ES-I3 (cell line): ENCODE data around the gene CYBA.
"Not testable (repeated sequence)": the region's sequence is repeated elsewhere in the genome, so short reads cannot be mapped to it uniquely, and the experiment has no call there.

Experiments
- H3K36me3 ChIP-seq: 2 replicates; pipeline ENCODE4 v1.6.1; 2013; ENCODE audit warnings: mild to moderate bottlenecking, low read length, control low read depth, moderate library complexity; ENCODE audit not compliant: insufficient read depth
- H3K4me1 ChIP-seq: 2 replicates; pipeline ENCODE4 v1.6.1; 2013; ENCODE audit warnings: mild to moderate bottlenecking, control low read depth, low read length; ENCODE audit not compliant: insufficient read depth
- H3K9ac ChIP-seq: 2 replicates; pipeline ENCODE4 v1.6.1; 2013; ENCODE audit warnings: low read depth, mild to moderate bottlenecking, low read length, moderate library complexity
- H3K9me3 ChIP-seq: 2 replicates; pipeline ENCODE4 v1.6.1; 2013; ENCODE audit warnings: mild to moderate bottlenecking, low read length, moderate library complexity; ENCODE audit not compliant: control insufficient read depth, insufficient read depth

The CYBA gene

DNA sequence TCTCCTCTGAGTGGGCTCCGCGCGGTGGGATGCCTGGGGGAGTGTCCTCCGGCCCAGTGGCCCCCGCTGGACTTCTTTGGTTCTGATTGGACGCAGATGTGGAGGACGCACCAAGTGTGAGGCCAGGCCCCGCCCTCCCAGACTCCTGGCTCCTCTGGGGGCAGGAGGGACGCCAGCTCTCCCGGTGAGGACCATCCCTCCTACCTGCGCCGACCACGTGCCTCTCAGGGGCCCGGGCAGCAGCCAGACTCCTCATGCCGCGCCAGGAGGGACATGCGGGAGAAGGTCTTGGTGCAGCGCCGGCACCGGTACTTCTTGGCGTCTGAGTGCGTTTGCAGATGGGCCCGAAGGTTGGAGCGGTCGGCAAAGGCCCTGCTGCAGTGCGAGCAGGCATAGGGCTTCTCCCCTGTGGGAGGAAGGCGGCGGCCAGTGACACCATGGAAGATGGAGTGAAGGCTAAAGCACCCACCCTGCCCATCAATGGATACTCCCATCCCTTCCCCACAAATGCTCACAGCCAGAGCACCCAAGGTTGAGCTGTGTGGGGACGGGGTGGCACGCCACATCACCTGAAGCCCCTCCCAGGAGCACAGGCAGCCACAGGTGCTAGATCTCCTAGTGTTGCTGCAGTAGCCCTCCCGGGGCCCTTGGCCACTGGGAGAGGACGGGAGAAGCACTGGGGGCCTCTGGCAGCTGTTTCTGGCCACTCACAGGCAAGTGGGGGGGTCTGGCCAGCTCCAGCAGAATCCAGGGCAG lies 27.5 kb upstream of the CYBA start:
- H3K36me3 ChIP-seq: no peaks in the 10 kb centered on the region
- H3K4me1 ChIP-seq: no peaks in the 10 kb centered on the region
- no peaks in the 10 kb centered on the region for H3K9me3 ChIP-seq
- no peak overlapping the region for H3K9ac ChIP-seq

GRCh38 chr16:88677721-88678120 lies 26.9 kb upstream of the CYBA start:
- no peak overlapping the region for H3K9ac ChIP-seq
- no peaks in the 10 kb centered on the region for H3K36me3 ChIP-seq
- H3K4me1 ChIP-seq: no peaks in the 10 kb centered on the region; the same call in 1 of the 2 replicates
- H3K9me3 ChIP-seq: no peaks in the 10 kb centered on the region

- Histone ChIP-seq H3K9ac (no peak overlapping the region), H3K36me3 (no peaks in the 10 kb centered on the region), H3K4me1 (no peaks in the 10 kb centered on the region; the same call in 1 of the 2 replicates), H3K9me3 (no peaks in the 10 kb centered on the region)
Observed at GRCh38 chr16:88676502-88677242, 25.8 kb upstream of the CYBA start.

DNA sequence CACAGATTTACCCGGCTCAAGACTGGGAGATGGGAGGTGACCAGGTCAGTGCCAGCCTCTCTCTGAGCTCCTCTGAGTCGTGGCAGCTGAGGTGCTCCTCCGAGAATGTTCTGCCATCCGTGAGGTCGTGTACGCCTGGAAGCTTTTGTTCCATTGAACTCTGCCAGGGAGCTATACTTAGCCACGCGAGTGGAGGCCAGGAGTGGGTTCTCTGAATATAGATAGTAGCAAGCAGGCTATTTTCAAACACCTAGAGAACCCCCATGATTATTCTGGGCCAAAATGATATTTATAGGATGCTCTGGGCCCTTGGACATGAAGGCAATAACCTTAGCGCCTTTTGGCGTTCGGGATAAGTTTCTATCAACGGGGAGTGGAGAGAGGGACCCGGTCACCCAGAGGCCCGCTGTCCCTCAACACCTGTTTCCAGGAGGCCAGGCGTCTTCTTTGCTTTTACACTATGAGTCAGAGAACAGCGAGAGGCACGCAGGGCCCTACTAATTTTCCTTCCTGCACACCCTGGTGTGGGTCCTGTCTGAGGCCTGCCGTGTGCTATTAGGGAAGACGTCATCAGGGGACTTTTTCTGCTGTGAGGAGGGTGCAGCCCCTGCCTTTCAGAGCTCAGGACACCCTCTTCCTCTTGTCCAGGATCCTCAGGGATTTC lies 23.0 kb upstream of the CYBA start:
- Histone ChIP-seq H3K4me1 (no peaks in the 10 kb centered on the region; the same call in 1 of the 2 replicates), H3K9ac (no peak overlapping the region), H3K36me3 (no peaks in the 10 kb centered on the region), H3K9me3 (no peaks in the 10 kb centered on the region)

GRCh38 chr16:88672776-88673175 lies 21.9 kb upstream of the CYBA start:
- Histone ChIP-seq H3K9ac (no peak overlapping the region), H3K4me1 (no peaks in the 10 kb centered on the region; the same call in 1 of the 2 replicates), H3K36me3 (no peaks in the 10 kb centered on the region), H3K9me3 (no peaks in the 10 kb centered on the region)

DNA sequence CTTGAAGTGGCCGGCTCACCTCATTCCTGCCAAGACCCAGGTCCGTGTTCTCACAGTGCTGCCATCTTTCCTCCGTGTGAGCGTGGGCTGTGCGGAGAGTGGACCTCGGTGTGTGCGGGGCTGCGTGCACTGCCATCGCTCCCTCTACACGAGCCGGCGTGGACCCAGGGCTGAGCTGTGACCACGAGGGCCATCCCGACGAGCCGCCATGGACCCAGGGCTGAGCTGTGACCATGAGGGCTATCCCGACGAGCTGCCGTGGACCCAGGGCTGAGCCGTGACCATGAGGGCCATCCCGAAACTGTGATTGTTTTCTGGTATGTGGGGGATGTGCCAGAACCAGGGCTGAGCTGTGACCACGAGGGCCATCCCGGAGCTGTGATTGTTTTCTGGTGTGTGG lies 21.0 kb upstream of the CYBA start:
- no peaks in the 10 kb centered on the region; the same call in 1 of the 2 replicates for H3K4me1 ChIP-seq

GRCh38 chr16:88669980-88670379 lies 19.1 kb upstream of the CYBA start:
- Histone ChIP-seq H3K4me1 (no peaks in the 10 kb centered on the region; the same call in 1 of the 2 replicates), H3K9me3 (no peaks in the 10 kb centered on the region), H3K9ac (no peak overlapping the region)

More for the DNA sequence above, 21.0 kb upstream of the CYBA start:
- no peak overlapping the region for H3K9ac ChIP-seq
- H3K36me3 ChIP-seq: no peaks in the 10 kb centered on the region
- H3K9me3 ChIP-seq: no peaks in the 10 kb centered on the region

DNA sequence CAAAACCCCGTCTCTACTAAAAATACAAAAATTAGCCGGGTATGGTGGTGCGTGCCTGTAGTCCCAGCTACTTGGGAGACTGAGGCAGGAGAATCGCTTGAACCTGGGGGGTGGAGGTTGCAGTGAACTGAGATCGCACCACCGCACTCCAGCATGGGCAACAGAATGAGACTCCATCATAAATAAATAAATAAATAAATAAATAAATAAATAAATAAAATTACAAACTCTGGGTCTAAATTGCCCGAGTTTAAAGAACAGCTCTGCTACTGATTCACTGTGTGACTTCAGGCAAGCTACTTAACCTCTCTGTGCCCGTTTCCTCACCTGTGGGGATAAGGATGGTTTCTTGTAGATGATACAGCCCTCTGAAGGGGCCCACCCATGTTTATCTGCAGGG lies 18.6 kb upstream of the CYBA start:
- H3K36me3 ChIP-seq, H3K9me3 ChIP-seq, H3K4me1 ChIP-seq, H3K9ac ChIP-seq: not testable (repeated sequence)

More at GRCh38 chr16:88669980-88670379, 19.1 kb upstream of the CYBA start:
- H3K36me3 ChIP-seq: no peaks in the 10 kb centered on the region

DNA sequence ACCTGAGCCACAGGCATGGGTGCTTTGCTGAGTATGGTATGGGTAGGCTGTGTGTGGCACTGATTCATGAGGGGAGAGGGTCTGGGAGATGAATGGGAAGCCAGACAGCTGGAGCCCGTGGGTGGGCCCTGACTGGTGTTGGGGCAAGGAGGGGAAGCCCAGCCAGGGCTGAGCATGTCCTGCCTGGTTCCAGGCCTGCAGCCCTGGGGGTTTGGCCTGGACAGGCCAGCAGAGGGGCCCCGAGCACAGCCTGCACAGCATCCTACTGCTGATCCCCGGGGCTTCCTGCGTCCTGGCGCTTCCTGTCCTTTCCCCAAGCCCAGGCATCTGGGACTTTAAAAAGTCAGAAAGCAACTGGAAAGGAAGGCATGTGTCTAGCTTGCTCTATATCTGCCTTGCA lies 16.6 kb upstream of the CYBA start:
- Histone ChIP-seq H3K36me3 (no peaks in the 10 kb centered on the region), H3K4me1 (no peaks in the 10 kb centered on the region), H3K9me3 (no peaks in the 10 kb centered on the region), H3K9ac (no peak overlapping the region)

- Histone ChIP-seq H3K36me3 (no peaks in the 10 kb centered on the region), H3K9ac (no peak overlapping the region), H3K4me1 (no peaks in the 10 kb centered on the region), H3K9me3 (no peaks in the 10 kb centered on the region)
Observed at GRCh38 chr16:88665570-88665969, 14.7 kb upstream of the CYBA start.

DNA sequence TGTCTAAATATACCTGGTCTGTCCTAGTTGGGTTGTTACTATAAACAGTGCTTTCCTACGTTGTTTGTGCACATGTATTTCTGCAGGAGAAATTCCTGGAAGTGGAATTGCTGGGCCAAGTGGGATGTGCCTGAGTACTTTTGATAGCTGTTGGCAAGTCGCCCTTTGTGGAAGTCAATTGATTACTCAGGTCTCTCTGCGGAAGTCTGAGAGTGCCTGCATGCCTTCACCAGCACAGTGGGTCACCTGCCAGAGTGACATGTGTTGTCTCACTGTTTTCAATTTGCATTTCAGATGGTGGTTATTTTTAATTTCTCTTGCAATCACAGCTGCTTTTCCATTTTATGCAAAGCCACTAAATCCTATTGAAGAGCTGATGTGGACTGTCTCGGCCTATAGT lies 14.3 kb upstream of the CYBA start:
- Histone ChIP-seq H3K4me1 (no peaks in the 10 kb centered on the region), H3K36me3 (no peaks in the 10 kb centered on the region), H3K9me3 (no peaks in the 10 kb centered on the region), H3K9ac (no peak overlapping the region)

GRCh38 chr16:88662843-88663606 lies 12.2 kb upstream of the CYBA start, which contains the start of gene MVD:
MVD (minus strand) TSS chr16:88663091; CDS start chr16:88663080, 11 bp downstream.
- Histone ChIP-seq H3K36me3 (no peaks in the 10 kb centered on the region), H3K4me1 (no peaks in the 10 kb centered on the region), H3K9me3 (no peaks in the 10 kb centered on the region), H3K9ac (peak within 1 kb of the TSS; percentile 52)

- Histone ChIP-seq H3K36me3 (no peaks in the 10 kb centered on the region), H3K4me1 (no peaks in the 10 kb centered on the region), H3K9ac (peak overlapping the region; percentile 52), H3K9me3 (no peaks in the 10 kb centered on the region)
Observed at GRCh38 chr16:88662222-88662842, 11.5 kb upstream of the CYBA start.

DNA sequence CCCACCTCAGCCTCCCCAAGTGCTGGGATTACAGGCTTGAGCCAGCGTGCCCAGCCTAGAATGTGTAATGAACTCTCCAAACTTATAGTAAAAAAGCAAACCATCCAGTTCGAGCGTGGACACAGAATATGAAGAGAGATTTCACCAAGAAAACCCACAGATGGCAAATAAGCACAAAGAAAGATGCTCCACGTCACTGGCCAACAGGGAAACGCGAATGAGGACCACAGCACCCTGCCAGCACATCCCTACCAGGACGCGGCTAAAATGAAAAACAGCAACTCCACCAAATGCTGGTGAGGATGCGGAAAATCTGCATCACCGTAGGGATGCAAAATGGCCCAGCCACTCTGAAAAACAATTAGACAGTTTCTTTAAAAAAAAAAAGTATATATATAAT lies 10.6 kb upstream of the CYBA start:
- no peaks in the 10 kb centered on the region for H3K4me1 ChIP-seq
- no peak overlapping the region for H3K9ac ChIP-seq
- H3K36me3 ChIP-seq: no peaks in the 10 kb centered on the region
- no peaks in the 10 kb centered on the region for H3K9me3 ChIP-seq
